Measurements from ENCODE around the gene SGPP2. TPM values are rescaled to one million over a fixed set of nuclear protein-coding genes. Genes with fewer than 3 reads are reported as not detected.

SGPP2 gene
- total RNA-seq, 1 experiment from 2014 or later, result not detected

GRCh38 chr2:222495388-222495787 lies 71.0 kb downstream of the SGPP2 start:
- H4K8ac ChIP-seq (replicated peaks; ENCODE audit: insufficient read length, low read depth, low read length), result no peak overlapping the region
- H3T11ph ChIP-seq (ENCODE audit: low read length), result no peak overlapping the region
- no peak overlapping the region for H3K4ac ChIP-seq (ENCODE audit: low read depth, low read length)
- no peak overlapping the region for H3K27ac ChIP-seq (ENCODE audit: insufficient read length, low read depth, low read length)
- no peak overlapping the region for H2BK20ac ChIP-seq (ENCODE audit: low read depth, low read length, poor library complexity, severe bottlenecking)
- H3K9me3 ChIP-seq (ENCODE audit: control insufficient read depth, low read depth, low read length), result no peaks in the 10 kb centered on the region
- H3K4me1 ChIP-seq (ENCODE audit: insufficient read depth, low read length), result no peaks in the 10 kb centered on the region
- H2BK12ac ChIP-seq (ENCODE audit: insufficient read length, low read depth, low read length), result no peak overlapping the region
- no peak overlapping the region for H2BK5ac ChIP-seq (ENCODE audit: insufficient read length, low read length)
- H2AK5ac ChIP-seq (ENCODE audit: insufficient read length, low read length), result no peak overlapping the region
- H3K9ac ChIP-seq (ENCODE audit: extremely low read depth, insufficient read length, low read length), result no peak overlapping the region
- H3K4me2 ChIP-seq (ENCODE audit: insufficient read depth, insufficient read length, low read length), result no peak overlapping the region
- H3K23me2 ChIP-seq (ENCODE audit: insufficient read length, low read depth, low read length, poor library complexity, severe bottlenecking), result no peaks in the 10 kb centered on the region
- no peaks in the 10 kb centered on the region for H3K27me3 ChIP-seq (ENCODE audit: insufficient read depth, low read length)
- WGBS (ENCODE audit: extremely low coverage, insufficient read length, low lambda C conversion rate), result no CpG with 5 or more reads among the region's 1 CpG
- TF ChIP-seq CTCF (conservative IDR thresholded peaks at IDR 0.05), result no peak
- no peak for DNase-seq
- no peak overlapping the region for H3K23ac ChIP-seq (ENCODE audit: insufficient read length, low read depth, low read length)
- no peak overlapping the region for H2BK120ac ChIP-seq (ENCODE audit: low read depth, low read length, poor library complexity, severe bottlenecking)
- no peak overlapping the region for H3K56ac ChIP-seq (ENCODE audit: insufficient read length, low read depth, low read length)
- no peaks in the 10 kb centered on the region for H4K20me1 ChIP-seq (ENCODE audit: control insufficient read depth, insufficient read depth, insufficient read length)
- no peak overlapping the region for H2AFZ ChIP-seq (ENCODE audit: low read length)
- Mint-ChIP-seq H3K36me3 (ENCODE audit: insufficient read depth in 1 of 3, low read depth in 3 of 3) (peaks cover 7 to 17% (median 9%) of the 10 kb centered on the region in 3 experiments), H3K4me3 (no peak overlapping the region), H3K27me3 (ENCODE audit: low read depth) (peaks cover 31% of the 10 kb centered on the region), H3K4me1 (no peaks in the 10 kb centered on the region), H3K27ac (no peak overlapping the region), H3K9me3 (peaks cover 21 to 23% of the 10 kb centered on the region in 2 experiments)
- H3K79me1 ChIP-seq (ENCODE audit: insufficient read depth, low read depth, low read length, poor library complexity, severe bottlenecking), result no peaks in the 10 kb centered on the region
- no peak overlapping the region for H3K18ac ChIP-seq (ENCODE audit: insufficient read length, low read depth, low read length)
- H3K14ac ChIP-seq (ENCODE audit: insufficient read depth, low read length), result no peak overlapping the region
- no peak overlapping the region for H4K91ac ChIP-seq (ENCODE audit: insufficient read length, low read depth, low read length)
- H4K5ac ChIP-seq (ENCODE audit: insufficient read length, low read depth, low read length), result no peak overlapping the region
- H3K79me2 ChIP-seq (ENCODE audit: insufficient read depth, low read length), result no peaks in the 10 kb centered on the region
- H2BK15ac ChIP-seq (ENCODE audit: low read depth, low read length), result no peak overlapping the region

Data from H9 (cell line).